C4-2B (cell line): Measurements from ENCODE around the gene GATA5.

Experiments
- H3K27ac ChIP-seq: fragments of 450-650 bp; 2 replicates; pipeline ENCODE4 v1.5.1; 2017
- ZFX ChIP-seq: fragments of 450-650 bp; IDR thresholded peaks from 2 replicates; pipeline ENCODE4 v1.6.1; 2017
- TF ChIP-seq, protein P1 (sequence below): fragments of 450-650 bp; conservative IDR thresholded peaks from 2 replicates; pipeline ENCODE4 v1.5.1; 2017; ENCODE audit warnings: mild to moderate bottlenecking

Gene GATA5

DNA sequence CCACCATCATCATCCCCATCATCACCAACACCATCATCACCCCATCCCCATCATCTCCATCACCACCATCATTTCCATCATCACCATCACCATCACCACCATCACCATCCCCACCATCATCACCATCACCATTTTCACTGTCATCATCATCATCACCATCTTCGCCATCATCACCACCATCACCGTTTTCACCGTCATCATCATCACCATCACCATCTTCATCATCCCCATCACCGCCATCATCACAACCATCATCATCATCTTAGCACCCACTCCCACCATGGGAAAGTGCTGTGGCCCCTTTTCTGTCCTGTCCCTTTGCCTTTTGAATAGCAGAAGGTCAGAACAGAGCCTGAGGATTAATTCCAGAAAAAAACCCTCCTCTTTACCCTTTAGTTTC is 28.5 kb upstream of the GATA5 start:
- no peak for TF ChIP-seq ZFX
- TF ChIP-seq, protein P1, sequence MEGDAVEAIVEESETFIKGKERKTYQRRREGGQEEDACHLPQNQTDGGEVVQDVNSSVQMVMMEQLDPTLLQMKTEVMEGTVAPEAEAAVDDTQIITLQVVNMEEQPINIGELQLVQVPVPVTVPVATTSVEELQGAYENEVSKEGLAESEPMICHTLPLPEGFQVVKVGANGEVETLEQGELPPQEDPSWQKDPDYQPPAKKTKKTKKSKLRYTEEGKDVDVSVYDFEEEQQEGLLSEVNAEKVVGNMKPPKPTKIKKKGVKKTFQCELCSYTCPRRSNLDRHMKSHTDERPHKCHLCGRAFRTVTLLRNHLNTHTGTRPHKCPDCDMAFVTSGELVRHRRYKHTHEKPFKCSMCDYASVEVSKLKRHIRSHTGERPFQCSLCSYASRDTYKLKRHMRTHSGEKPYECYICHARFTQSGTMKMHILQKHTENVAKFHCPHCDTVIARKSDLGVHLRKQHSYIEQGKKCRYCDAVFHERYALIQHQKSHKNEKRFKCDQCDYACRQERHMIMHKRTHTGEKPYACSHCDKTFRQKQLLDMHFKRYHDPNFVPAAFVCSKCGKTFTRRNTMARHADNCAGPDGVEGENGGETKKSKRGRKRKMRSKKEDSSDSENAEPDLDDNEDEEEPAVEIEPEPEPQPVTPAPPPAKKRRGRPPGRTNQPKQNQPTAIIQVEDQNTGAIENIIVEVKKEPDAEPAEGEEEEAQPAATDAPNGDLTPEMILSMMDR = no peak
- no peak overlapping the region for H3K27ac ChIP-seq

DNA sequence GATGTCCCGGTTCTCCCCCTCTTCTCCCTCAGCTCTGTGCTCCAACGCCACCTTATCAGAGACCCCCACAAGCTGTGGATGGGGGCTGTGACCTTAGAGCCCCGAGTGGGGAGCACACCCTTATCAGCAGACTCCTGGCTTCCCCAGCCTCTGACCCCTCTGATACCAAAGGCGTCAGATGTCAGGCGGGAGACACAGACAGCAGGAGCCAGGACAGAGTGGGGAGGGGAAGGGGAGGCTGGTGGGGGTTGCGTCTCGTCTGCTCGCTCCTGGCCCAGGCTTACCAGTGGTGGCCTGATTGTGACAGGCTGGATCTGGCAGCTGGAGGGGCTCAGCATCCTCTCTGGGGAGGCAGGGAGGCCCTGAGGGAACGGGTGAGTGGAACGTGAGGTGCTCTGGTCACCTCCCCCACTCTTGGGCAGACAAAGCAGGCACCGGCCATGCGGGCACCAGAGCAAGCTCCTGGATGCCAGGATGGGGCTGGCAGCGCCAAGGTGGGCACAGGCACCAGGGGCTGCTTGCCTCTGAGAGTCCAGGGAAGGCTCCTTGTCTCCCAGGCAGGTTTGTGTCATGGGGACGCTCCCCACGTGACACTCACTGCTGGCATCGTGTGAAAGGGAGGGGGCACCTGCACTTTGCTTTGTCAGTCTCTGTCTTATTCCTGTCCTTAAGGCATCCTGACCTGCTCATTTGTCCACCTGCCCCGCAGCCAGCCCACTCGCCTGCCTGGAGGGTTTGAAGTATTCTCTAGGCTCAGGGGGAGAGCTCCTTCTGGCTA is 27.8 kb upstream of the GATA5 start:
- TF ChIP-seq, protein P1 = no peak
- TF ChIP-seq ZFX = no peak
- H3K27ac ChIP-seq = no peak overlapping the region

DNA sequence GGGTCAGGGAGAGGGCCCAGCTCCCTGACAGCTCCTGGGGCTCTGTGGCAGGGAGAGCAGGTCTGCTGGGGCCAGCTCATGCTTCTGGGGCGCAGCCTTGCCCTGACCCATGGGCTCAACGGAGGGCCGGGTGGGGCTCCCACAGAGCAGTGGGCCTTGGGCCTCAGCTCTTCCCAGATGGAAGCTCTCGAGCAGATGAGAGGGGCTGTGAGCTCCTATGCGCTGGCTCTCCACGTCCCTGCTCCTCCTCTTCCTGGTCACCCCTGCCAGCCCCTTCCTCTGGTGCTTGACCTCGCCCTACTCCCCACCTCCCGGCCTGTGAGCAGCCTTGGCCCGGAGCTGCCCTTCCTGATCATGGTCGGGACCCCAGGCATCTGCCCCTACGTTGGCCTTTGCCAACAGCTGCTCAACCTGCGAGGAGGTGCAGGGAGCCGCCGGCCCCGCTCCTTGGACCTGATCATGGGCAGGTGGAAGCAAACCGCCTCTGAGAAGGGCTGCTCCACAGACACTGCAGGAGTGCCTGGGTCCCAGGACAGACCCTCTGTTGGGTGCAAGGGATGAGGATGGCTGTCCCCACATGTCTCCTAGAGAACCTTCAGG is 26.8 kb upstream of the GATA5 start:
- TF ChIP-seq, protein P1 = no peak
- TF ChIP-seq ZFX = no peak
- no peak overlapping the region for H3K27ac ChIP-seq

GRCh38 chr20:62501801-62502495 is 26.2 kb upstream of the GATA5 start:
- TF ChIP-seq ZFX = no peak
- TF ChIP-seq, protein P1 = no peak
- no peak overlapping the region for H3K27ac ChIP-seq

- H3K27ac ChIP-seq = no peak overlapping the region
- TF ChIP-seq, protein P1 = peak; percentile 97
- no peak for TF ChIP-seq ZFX
These were observed 24.6 kb upstream of the GATA5 start for GRCh38 chr20:62500237-62500864.

DNA sequence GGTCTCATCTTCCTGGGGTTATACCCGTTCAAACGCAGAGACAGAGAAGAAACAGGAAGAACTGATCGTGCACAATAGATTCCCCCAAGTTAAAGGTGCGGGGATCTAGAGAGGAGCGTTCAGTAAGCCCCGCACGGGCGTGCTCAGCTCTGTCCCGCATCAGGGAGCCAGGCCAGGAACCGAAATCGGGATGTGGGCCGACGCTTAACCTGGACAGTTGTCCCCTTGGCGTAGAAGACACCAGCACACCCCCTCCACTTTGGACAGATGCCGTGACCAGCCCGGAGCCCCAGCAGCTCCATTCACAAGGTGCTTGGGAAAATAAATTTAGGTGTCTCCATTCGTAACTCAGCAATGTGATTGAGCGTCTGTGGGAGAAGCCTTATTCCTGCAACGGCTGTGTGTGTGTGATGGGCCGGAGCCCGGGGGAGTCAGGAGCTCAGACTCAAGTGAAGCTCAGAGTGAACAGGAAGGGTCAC is 24.0 kb upstream of the GATA5 start:
- no peak for TF ChIP-seq ZFX
- TF ChIP-seq, protein P1 = no peak
- H3K27ac ChIP-seq = no peak overlapping the region

DNA sequence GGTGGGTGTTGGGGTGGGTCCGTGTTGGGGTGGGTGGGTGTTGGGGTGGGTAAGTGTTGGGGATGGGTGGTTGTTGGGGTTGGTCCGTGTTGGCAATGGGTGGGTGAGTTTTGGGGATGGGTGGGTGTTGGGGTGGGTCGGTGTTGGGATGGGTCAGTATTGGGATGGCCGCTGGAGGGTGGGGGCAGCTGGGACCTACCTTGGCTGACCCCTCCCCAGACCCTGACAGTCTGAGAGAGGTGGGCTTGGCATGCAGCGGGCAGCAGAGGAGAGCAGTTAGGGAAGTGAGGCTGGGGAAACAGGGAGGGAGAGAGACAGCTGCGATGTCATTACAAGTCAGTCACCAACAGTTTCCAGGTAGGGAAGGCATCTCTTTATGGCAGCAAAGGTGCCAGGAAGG is 23.1 kb upstream of the GATA5 start:
- no peak for TF ChIP-seq ZFX
- TF ChIP-seq, protein P1 = no peak

More for the DNA sequence above, 23.1 kb upstream of the GATA5 start:
- H3K27ac ChIP-seq = no peak overlapping the region
